ENCODE results near the gene SRRM1.

SRRM1 gene

DNA sequence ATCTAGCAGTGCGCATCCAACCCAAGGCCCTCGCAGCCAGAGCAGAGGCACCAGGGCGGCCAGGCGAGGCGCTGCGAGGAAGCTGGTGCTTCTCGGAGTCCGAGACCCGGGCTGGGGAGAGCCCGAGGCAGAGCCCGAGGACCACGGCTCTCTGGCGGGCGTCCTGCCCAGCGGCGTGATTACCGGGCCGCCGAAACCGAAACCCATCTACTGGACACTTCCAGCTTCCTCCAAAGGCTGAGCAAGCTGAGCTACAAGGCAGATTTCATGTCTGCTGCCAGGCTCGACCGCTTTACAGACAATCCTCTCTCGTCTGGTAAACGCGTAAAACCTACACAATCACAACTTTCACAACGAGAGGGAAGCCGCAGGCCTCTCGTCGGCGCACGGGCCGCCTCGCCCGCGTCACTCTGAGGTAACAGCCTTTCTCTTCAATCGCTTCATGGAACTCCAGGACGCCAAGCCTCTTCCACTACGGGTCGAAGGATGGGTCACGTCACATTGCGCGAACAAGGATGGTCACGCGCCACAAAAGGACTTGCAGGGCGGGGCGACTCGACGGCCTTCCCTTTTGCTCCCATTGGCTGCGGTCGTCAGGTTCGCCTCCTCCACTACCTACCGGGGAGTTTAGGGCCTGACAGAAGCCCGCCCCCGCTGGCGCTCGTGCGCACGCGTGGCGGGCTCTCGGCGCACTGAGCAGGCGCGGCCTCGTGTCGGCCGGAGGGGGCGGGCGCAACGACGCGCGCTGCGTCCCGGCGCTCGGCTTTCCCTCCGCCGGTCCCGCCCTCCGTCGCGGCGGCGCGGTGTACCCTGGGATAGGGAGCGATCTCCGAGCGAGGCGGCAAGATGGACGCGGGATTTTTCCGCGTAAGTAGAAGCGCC, at the start of gene SRRM1:
Gene SRRM1 (plus strand): TSS at position 822 of the 882 bp plus-strand sequence. CDS start 25 bp downstream, at position 847.
- peak; percentile 99 for DNase-seq

GRCh38 chr1:24594328-24594598, 48.8 kb upstream of the SRRM1 start:
- no peak for DNase-seq

GRCh38 chr1:24596401-24596880, 46.7 kb upstream of the SRRM1 start:
- no peak for DNase-seq

DNA sequence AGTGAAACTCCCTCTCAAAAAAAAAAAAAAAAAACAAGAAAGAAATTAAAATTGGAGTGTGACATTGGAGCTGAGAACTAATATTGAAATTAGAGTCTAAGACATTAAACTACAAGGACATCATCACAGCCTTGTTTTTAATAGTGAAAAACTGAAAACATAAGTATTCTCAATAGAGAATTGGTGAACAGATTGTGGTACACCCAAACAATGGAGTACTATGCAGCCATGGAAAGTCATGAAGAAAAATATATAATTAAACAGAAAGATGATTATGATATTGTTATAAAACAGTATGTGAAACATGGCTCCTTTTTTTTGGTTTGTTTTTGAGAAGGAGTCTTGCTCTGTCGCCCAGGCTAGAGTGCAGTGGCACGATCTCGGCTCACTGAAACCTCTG, 43.8 kb upstream of the SRRM1 start:
- no peak for DNase-seq

DNA sequence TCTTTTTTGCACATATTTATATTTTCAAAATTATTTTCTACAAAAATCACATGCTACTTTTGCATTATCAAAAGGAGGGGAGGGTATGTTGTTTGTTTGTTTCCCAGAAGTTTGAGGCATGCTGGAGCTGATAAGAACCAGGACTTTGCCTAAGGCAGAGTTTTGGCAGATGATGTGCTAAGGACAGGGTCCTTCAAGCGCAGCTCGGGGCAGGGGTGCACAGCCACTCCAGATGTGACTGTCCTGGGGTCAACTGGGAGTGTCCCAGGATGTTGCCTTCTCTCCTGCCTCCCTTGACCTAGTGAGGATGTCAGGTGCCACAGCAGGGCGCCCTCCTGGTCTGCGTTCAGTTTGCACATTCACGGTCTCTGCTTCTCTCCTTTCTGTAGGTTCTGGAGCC, 42.6 kb upstream of the SRRM1 start:
- DNase-seq = no peak

- DNase-seq = no peak
Observed at GRCh38 chr1:24605534-24606295, 37.4 kb upstream of the SRRM1 start.

DNA sequence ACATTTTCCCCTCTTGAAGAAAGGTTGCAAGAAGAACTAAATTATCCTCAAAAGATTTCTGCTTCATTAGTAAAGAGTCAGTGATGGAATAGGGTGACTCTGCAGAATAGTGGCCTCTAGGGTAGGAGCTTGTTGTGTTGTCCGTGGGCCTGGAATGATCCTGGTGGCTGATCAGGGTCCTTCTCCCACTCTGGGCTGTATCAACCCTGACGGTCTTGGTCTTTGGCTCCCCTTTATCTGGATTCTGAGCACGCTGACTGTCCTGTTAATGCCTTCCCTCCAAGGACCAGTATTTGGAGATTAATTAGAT, 36.9 kb upstream of the SRRM1 start:
- no peak for DNase-seq

DNA sequence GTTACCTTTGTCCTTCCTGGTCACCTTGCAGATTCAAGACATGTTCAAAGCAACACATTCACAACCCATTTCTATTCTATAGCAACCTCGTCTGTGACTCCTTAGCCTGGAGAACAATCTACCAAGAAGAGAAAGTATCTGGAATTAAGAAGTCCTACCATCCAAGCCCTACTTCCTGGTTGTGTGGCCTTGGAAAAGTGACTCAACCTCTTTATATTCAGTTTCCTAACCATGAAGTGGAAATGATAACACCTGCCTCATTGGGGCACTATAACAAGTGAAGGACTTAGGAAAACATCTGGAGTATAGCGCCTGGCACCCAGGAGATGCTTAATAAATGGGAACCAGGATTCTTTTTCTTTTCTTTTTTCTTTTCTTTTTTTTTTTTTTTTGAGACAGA, 36.5 kb upstream of the SRRM1 start:
- DNase-seq = no peak

DNA sequence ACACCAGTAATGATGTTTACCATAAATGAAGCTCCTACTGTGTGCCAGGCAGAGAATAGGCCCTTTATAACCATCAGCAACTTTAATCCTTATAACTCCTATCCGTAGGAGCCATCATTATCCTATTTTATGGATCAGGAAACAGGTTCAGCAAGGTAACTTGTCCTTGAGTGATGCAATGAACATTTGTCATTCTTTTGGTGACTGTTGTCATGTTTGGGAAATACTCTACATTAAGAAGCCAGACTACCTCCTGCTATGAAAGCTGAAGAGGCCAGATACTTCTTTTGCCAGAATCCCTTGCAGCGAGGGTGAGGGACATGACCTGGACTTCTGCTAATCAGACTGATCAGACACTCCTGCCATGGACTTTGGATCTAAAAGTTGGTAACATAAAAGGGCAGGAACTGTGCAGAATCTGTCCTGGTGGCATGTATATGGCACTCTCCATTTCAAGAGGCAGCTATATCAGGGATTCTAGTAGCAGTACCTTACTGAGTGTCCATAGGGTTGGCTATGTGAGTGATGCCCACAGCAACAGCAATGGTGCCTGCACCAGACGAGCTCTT, 33.1 kb upstream of the SRRM1 start:
- no peak for DNase-seq

GRCh38 chr1:24619376-24619775, 23.7 kb upstream of the SRRM1 start:
- no peak for DNase-seq

DNA sequence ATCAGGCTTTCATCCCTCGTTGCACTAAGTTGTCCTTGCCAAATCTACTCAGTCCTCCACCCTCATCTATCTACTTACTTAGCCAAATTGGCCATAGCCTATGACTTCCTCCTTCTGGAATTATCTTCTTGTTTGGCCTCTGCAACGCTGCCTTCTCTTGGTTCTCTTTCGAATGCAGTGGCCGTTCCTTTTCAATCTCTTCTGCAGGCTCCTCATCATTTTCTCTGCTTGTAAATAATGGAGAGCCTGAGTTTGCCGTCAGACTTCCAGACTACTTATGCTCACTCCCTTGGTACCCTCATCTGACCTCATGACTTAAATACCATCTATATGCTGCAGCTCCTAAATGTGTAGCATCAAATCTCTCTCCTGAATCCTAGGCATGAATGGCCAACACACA, 22.4 kb upstream of the SRRM1 start:
- DNase-seq = no peak

DNA sequence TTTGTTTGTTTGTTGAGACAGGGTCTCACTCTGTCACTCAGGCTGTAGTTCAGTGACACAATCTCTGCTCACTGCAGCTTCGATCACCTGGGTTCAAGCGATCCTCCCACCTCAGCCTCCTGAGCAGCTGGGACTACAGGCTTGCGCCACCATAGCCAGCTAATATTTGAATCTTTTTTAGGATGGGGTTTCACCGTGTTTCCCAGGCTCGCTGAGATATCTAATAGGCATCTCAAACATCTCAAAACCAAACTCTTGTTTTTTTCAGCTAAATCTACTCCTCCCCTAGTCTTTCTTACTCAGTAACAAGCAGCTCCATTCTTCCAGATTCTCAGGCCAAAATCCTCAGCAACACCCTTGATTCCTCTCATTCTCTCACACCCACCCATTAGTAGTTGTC, 22.0 kb upstream of the SRRM1 start:
- DNase-seq = no peak

- DNase-seq = no peak
Observed at GRCh38 chr1:24622218-24622617, 20.9 kb upstream of the SRRM1 start.

GRCh38 chr1:24632832-24633175, 10.3 kb upstream of the SRRM1 start:
- no peak for DNase-seq

GRCh38 chr1:24635195-24635843, 7.8 kb upstream of the SRRM1 start:
- peak; percentile 90 for DNase-seq

GRCh38 chr1:24636661-24637357, 6.3 kb upstream of the SRRM1 start:
- DNase-seq = no peak

DNA sequence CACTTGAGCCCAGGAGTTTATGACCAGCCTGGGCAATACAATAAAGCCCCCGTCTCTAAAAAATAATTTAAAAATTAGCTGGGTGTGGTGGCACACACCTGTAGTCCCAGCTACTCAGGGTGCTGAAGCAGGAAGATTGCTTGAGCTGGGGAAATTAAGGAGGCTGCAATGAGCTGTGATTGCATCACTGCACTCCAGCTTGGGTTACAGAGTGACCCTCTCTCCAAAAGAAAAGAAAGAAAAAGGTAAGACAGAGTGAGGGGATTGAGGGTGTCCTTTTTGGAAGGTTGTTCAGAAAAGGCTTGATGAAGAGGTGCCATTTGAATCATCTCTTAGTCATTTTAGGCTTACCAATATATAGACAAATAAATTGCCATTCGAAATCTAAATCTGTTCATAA, 4.0 kb upstream of the SRRM1 start:
- no peak for DNase-seq

DNA sequence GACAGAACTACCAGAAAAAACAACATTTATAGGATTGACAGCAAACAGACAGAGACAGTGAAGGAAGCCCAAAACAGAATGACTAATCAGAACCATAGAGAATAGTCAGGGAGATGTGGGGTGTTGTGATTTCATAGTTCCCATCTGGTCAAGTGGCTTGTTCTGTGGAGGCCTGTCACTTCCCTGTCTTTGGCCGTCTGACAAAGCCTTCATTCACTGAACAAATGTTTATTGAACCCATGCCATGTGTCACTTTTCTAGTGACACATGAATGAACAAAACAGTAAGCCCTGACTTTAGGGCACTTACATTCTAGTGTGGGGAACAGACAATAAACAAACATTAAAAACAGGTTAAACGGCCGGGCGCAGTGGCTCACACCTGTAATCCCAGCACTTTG, 3.2 kb upstream of the SRRM1 start:
- no peak for DNase-seq

- no peak for DNase-seq
Observed at GRCh38 chr1:24640288-24640687, 2.8 kb upstream of the SRRM1 start.

DNA sequence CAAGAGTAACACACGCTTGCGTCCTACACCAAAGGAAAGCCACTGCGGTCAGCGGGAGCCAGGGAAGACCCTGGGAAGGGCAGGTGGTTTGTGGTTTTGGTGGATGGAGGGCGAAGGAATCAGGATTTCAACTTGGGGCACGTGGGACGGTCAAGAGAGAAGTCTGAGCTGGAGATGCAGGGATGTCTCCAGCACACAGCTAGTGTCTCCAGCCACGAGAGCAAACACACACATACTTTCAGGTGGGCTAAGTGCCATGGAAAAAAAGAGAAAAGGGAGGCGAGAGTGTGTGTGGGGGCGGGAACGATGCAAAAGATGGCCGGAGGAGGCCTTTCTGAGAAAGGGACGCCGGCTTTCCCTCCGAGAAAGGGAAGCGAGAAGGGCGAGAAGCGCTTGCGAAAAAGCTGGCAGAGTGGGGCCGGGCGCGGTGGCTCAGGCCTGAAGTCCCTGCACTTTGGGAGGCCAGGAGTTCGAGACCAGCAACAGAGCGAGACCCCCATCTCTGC, 1.4 kb upstream of the SRRM1 start:
- DNase-seq = peak; percentile 54

- peak; percentile 48 for DNase-seq
Observed at GRCh38 chr1:24643363-24644099, 429 bp downstream of the SRRM1 start.

GRCh38 chr1:24644100-24644384, 940 bp downstream of the SRRM1 start:
- DNase-seq = peak; percentile 62

Measured in hematopoietic multipotent progenitor cell treated with erythropoietin and hydrocortisone succinate and interleukin-3 and kit ligand, for 6 days (in vitro differentiated cells).